HepG2 (cell line): ENCODE results near the gene LTV1.

Source experiments
- CHD2 ChIP-seq: IDR thresholded peaks from 2 replicates; pipeline ENCODE4 v1.6.1; 2011; ENCODE audit warnings: low read depth, low read length, improper control_type of control experiment
- GPBP1L1 ChIP-seq: sonication (generic); formaldehyde crosslinking; IDR thresholded peaks from 2 replicates; pipeline ENCODE4 v1.5.0; 2020; ENCODE audit warnings: mild to moderate bottlenecking, missing genetic modification reagents
- HOXA9 ChIP-seq: sonication (generic); formaldehyde crosslinking; IDR thresholded peaks from 2 replicates; pipeline ENCODE4 v1.8.1; 2022; ENCODE audit warnings: missing genetic modification reagents, mild to moderate bottlenecking, moderate library complexity, borderline replicate concordance
- RBFOX2 ChIP-seq: fragments of 200-400 bp; formaldehyde crosslinking; IDR thresholded peaks from 2 replicates; pipeline ENCODE4 v1.6.1; 2017; ENCODE audit warnings: low read depth, mild to moderate bottlenecking, low read length
- RFX5 ChIP-seq: IDR thresholded peaks from 2 replicates; pipeline ENCODE4 v1.6.1; 2011; ENCODE audit warnings: low read depth, low read length, improper control_type of control experiment
- SUZ12 ChIP-seq: fragments of 150-350 bp; IDR thresholded peaks from 2 replicates; pipeline ENCODE4 v1.6.1; 2014; ENCODE audit warnings: low read depth, low read length
- U2AF2 ChIP-seq: fragments of 200-400 bp; formaldehyde crosslinking; IDR thresholded peaks from 2 replicates; pipeline ENCODE4 v1.6.1; 2017; ENCODE audit warnings: low read depth, mild to moderate bottlenecking, low read length
- ZNF274 ChIP-seq: sonication (generic); formaldehyde crosslinking; IDR thresholded peaks from 2 replicates; pipeline ENCODE4 v1.5.1; 2020; ENCODE audit warnings: mild to moderate bottlenecking, missing genetic modification reagents
- ZNF816 ChIP-seq: sonication (generic); formaldehyde crosslinking; IDR thresholded peaks from 2 replicates; pipeline ENCODE4 v1.8.0; 2022; ENCODE audit warnings: missing genetic modification reagents, mild to moderate bottlenecking, borderline replicate concordance
- TF ChIP-seq, protein P1 (sequence below): sonication (generic); formaldehyde crosslinking; IDR thresholded peaks from 2 replicates; pipeline ENCODE4 v1.5.0; 2020; ENCODE audit warnings: mild to moderate bottlenecking, missing genetic modification reagents, moderate library complexity
- TF ChIP-seq, protein P2 (sequence below): IDR thresholded peaks from 2 replicates; pipeline ENCODE4 v1.4.0; 2020; ENCODE audit warnings: mild to moderate bottlenecking, missing genetic modification reagents
- TF ChIP-seq, protein P3 (sequence below): sonication (generic); formaldehyde crosslinking; IDR thresholded peaks from 2 replicates; pipeline ENCODE4 v1.5.0; 2020; ENCODE audit warnings: missing genetic modification reagents

DNA sequence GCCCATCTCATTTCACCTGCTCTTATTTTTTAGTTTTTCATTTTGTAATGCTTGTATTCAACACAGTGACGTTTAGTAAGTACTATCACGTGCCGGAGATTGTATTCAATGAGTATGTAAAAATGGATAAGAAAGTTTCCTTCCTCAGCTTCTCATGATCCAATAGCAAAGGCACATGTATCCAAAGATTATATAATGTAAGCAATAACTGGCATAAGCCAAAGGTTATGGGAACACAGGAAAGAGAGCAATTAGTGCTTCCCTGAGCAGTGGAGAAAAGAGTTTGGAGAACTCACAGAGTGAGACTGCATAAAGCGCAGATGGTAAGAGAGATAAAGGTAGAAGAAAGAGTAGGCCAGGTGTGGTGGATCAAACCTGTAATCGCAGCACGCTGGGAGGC lies 21.8 kb upstream of the LTV1 start:
- TF ChIP-seq RBFOX2, result no peak
- no peak for TF ChIP-seq ZNF816 (CRISPR knock-in tag)
- TF ChIP-seq ZNF274 (CRISPR knock-in tag), result no peak
- no peak for TF ChIP-seq CHD2
- TF ChIP-seq, protein P1, sequence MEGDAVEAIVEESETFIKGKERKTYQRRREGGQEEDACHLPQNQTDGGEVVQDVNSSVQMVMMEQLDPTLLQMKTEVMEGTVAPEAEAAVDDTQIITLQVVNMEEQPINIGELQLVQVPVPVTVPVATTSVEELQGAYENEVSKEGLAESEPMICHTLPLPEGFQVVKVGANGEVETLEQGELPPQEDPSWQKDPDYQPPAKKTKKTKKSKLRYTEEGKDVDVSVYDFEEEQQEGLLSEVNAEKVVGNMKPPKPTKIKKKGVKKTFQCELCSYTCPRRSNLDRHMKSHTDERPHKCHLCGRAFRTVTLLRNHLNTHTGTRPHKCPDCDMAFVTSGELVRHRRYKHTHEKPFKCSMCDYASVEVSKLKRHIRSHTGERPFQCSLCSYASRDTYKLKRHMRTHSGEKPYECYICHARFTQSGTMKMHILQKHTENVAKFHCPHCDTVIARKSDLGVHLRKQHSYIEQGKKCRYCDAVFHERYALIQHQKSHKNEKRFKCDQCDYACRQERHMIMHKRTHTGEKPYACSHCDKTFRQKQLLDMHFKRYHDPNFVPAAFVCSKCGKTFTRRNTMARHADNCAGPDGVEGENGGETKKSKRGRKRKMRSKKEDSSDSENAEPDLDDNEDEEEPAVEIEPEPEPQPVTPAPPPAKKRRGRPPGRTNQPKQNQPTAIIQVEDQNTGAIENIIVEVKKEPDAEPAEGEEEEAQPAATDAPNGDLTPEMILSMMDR, result no peak
- no peak for TF ChIP-seq HOXA9 (CRISPR knock-in tag)
- no peak for TF ChIP-seq GPBP1L1 (CRISPR knock-in tag)
- TF ChIP-seq U2AF2, result no peak
- TF ChIP-seq, protein P2, sequence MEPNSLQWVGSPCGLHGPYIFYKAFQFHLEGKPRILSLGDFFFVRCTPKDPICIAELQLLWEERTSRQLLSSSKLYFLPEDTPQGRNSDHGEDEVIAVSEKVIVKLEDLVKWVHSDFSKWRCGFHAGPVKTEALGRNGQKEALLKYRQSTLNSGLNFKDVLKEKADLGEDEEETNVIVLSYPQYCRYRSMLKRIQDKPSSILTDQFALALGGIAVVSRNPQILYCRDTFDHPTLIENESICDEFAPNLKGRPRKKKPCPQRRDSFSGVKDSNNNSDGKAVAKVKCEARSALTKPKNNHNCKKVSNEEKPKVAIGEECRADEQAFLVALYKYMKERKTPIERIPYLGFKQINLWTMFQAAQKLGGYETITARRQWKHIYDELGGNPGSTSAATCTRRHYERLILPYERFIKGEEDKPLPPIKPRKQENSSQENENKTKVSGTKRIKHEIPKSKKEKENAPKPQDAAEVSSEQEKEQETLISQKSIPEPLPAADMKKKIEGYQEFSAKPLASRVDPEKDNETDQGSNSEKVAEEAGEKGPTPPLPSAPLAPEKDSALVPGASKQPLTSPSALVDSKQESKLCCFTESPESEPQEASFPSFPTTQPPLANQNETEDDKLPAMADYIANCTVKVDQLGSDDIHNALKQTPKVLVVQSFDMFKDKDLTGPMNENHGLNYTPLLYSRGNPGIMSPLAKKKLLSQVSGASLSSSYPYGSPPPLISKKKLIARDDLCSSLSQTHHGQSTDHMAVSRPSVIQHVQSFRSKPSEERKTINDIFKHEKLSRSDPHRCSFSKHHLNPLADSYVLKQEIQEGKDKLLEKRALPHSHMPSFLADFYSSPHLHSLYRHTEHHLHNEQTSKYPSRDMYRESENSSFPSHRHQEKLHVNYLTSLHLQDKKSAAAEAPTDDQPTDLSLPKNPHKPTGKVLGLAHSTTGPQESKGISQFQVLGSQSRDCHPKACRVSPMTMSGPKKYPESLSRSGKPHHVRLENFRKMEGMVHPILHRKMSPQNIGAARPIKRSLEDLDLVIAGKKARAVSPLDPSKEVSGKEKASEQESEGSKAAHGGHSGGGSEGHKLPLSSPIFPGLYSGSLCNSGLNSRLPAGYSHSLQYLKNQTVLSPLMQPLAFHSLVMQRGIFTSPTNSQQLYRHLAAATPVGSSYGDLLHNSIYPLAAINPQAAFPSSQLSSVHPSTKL (CRISPR knock-in tag), result no peak
- TF ChIP-seq SUZ12, result no peak
- no peak for TF ChIP-seq RFX5
- TF ChIP-seq, protein P3, sequence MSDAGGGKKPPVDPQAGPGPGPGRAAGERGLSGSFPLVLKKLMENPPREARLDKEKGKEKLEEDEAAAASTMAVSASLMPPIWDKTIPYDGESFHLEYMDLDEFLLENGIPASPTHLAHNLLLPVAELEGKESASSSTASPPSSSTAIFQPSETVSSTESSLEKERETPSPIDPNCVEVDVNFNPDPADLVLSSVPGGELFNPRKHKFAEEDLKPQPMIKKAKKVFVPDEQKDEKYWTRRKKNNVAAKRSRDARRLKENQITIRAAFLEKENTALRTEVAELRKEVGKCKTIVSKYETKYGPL (CRISPR knock-in tag), result no peak
